ENCODE results near the gene IFNG-AS1.

Gene IFNG-AS1

DNA sequence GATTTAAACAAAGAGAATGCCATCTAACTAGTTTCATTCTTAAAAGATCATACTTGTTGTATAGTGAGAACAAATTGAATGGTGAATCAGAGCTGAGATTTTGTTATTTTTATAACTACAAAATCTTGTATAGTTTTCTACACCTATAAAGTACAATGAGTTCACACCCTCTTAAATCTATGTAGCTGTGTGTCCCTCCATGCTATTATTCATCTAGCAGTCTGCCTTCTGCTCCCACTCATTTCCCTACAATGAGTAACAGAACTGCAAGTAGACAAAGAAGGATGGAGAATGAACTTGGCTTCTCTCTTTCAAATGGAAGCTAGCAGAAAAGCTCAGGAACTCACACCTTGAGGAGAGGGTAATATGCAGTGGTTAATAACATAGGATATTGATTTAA, 7.1 kb downstream of the IFNG-AS1 start:
- DNase-seq = no peak

DNA sequence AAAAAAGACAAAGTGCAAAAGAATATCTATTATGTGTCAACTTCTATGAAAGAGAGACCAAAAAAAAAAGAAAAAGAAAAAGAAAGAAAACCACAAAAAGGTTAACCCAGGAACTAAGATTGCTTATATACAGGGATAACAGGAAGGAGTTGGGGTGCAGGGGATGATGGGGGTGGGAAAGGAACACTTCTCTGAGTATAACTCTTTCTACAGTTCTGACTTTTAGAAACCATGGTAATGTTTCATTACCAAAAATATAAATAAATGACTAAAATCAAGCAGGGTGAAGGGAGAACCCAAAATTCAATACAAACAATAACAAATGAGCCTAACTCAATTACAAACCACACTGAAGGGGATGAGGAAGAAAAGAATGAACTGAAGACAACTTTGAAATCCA, 9.1 kb downstream of the IFNG-AS1 start:
- no peak for DNase-seq

DNA sequence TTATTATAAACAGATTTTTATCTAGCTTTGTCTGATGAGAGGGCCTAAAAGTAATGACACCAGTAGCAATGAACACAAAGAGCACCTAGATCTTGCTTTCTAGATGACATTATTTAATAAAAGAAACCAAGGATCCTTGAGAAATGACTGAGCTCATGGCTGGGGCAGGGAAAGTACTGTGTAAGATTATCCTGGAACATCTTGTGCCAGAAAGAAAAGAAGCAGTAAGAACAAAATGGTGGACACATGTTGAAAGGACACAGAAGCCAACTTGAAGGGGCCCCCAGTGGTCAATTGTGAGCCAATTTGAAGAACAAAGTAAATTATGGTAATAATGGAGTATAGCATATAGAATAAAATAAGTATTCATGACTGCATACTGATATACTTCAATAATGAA, 10.0 kb downstream of the IFNG-AS1 start:
- no peak for DNase-seq

DNA sequence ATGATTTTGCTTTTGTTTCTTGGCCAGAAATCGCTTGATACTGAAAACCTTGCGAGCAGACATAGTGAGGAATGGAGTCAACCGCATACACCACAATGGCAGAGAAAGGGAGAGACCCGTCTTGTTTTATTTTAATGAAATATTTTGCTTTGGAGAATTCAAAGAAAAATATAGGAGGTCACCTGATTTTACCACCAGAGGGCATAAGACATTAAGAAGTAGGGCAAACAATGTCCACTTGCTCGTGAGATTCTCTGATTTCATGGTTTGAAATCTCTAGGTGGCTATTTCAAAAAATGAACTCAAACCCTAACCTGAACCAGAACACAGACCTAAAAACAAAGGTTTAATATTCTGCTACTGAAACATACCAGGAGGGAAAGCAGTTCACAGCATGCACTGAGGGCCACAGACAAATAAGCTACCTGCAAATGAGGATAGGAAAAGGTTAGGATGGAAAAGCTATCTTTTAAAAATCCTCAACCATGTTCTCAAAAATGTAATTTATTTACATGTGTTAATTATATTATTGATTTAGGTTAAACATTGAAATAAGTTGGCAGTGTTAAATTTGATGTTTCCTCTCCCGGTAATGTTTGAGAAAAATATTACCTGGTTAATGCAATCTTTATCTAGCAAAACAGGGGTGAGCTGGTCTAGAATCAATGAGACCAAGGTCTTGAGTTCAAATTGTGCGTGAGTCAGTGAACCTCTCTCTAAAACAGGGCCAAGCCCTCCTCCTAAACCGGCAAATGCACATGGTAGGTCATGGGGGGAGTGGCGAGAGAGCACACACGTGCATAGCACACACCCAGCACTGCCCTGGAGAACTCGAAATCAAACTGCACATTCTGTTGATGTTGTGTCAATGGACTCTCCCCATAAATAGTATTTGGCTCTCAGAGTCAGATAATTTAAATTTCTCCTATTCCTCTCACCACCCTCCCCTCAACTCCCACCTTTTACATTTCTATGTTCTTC, 12.5 kb downstream of the IFNG-AS1 start:
- DNase-seq = no peak

DNA sequence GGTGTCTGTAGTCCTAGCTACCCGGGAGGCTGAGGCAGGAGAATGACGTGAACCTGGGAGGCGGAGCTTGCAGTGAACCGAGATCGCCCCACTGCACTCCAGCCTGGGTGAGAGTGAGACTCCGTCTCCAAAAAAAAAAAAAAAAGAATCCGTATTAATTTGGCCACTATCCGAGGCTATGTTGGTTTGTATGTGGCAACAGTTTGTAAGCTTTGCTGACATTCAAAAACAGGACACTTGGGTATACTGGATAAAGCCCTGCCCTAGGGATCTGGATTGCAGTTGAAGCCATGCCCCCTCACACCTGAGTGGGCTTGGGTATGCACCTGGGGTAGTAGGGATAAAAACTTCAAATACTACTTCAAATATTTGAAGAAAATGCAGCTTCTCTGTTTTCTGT, 14.5 kb downstream of the IFNG-AS1 start:
- no peak for DNase-seq

DNA sequence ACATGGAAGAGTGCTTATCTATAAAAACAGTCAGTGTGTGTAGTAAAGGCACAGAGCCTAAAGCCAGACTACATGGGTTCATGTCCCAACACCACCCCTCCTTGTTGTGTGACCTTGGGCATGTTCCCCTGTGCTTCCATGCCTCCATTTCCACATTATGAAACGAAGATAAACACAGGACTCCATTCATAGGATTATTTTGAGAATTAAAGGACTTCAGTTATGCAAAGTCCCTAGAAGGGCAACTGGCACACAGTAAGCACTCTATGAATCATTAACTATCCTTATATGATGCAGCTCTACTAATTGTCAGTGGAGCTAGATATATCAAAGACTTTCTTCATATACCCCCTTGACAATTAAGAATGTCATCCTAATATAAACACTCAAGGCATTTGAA, 17.8 kb downstream of the IFNG-AS1 start:
- DNase-seq = no peak

DNA sequence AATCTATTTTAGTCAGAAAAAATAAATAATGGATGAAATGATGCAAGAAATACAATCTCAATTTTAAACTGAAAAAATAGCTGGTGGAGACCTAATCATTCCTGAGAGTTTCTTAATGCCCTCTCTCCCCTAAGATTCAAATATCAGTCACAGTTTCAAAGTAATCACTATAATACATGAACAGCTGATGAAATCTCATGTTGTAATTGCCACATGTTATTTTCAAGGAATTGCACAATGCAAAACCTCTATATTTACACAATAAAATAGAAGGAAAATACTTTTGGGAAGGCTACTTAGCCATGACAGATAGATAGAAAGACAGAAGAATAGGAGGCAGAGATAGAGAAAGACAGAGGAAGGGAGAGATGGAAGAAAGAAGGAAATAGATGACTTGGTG, 18.2 kb downstream of the IFNG-AS1 start:
- DNase-seq = no peak

DNA sequence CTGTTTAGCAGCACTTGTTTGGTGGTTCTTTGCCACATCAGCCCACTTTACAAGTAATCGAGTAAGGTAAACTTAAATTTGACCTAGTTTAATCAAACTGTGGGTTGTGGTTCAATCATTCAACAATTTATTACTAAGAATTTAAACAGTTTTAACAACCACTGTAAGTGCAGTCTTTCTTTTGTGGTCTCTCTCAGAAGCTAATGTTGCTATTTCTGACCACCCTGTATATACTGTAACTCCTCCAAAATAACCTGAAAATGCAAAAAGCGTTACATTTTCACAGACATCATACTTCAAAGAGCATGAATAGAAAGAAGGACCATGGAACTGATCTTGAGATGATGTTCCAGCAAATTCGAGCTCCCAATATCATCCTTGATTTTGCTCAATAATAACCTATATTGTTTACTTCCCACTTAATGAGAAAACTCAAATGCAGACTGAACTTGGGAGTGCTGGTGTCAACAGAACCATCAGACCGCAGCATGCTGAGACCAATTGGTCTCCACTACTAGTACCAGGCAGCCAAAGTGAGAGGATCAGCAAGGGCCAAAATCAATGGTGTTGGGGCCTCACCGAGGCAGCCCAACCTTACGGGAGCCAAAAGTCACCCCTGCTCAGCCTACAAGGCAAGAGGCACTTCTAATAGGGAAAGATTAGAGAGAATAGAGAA, 22.1 kb downstream of the IFNG-AS1 start:
- DNase-seq = no peak

DNA sequence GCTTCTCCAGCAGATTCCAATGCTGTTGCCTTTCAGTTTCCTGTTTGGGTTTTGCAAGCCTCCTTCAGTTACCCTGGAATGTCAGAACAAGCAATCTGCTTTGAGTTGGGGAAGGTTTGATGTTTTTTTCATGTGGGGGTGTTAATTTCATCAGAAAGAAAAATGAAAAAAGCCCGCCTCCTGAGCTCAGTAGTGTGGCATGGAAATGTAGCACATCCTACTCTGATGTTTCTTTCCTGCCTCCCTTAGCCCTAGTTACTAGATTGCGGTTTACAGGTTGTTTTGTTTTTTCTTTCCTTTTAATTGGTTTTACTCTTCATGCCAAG, 22.6 kb downstream of the IFNG-AS1 start:
- DNase-seq = no peak

DNA sequence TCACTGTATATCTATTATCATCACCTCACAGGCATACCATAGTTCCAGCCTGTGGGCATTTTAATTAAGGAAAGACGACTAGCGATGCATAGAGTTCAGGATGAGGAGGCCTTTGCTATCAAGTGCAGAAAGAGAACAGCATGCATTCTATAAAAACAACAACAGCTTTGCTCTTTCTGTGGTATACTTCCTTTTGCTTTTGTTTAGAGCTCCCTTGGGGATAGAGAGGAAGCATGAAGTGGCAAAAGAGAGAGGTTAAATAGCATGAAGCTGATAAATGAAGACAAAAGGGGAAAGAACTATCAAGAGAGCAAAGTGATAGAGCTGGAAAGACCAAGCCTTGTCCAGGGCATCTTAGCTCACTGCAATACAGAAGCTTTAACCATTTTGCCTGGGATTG, 23.5 kb downstream of the IFNG-AS1 start:
- DNase-seq = no peak

DNA sequence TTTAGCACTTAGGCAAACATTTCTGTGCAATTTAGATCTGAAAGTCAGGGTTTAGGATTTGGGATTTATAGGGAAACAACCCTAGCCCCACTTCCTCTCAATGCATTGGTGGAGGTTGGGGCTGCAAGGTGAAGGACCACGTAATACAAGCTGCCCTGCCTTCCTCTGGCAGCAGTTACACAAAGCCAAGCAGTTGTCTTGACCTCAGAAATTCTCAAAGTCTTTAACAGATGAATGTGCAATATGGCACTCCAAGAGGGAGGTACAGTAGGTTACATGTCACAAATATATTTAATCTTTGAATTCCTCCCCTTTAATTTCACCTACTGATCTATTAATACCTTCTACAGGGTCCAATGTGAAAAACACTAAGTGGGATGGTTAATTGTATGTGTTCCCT, 23.9 kb downstream of the IFNG-AS1 start:
- DNase-seq = no peak

DNA sequence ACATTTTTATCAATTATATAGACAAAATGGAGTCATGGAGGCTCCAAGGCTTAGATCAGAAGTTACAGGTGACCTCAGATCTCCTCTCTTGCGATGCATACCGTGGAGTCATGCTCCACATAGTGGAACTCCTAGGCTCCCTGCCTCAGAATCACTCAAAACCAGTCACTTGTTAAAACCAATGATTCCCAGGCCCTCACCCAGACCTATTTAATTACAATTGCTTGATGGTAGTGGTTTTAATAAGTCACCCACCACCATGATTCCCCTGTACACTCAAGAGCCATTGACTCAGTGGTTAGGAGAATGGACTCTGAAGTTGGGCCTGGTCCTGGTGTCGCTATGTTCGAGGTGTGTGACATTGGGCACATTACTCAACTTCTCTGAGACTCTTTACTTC, 26.9 kb downstream of the IFNG-AS1 start:
- no peak for DNase-seq

DNA sequence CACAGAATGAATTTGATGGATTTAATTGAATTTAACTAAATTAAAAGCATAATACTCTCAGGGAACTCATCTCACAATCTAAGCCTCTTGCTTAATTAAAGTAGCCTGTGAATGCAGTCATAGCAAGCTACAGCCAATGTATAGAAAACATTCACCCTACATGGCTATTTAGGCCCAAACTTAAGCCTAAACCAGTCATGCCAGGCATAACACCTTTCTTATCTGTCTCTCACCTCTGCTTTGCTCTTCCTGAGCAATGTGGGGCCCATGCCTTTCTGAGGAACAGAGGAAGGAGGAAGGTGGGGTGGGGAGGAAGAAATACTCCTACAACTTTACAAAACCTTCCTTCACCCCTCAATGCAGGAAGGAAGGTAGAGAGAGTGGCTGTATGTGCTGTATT, 29.1 kb downstream of the IFNG-AS1 start:
- DNase-seq = no peak

DNA sequence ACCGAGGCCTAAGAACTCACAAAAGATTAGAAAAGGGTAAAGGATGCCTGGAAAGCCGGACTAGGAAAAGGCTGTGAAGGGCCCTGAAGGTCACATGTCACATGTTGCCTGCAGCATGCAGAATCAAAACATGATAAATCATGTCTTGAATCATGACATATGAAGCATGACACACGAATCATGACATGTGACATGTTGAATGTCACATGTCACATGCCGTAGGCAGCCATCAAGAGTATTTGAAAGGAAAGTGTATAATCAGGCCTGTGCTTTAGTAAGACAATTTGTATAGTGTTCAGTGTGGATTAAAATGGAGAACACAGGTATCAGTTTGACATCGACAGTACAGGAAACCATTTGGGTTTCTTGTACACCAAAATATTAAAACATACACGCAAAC, 30.8 kb downstream of the IFNG-AS1 start:
- no peak for DNase-seq

DNA sequence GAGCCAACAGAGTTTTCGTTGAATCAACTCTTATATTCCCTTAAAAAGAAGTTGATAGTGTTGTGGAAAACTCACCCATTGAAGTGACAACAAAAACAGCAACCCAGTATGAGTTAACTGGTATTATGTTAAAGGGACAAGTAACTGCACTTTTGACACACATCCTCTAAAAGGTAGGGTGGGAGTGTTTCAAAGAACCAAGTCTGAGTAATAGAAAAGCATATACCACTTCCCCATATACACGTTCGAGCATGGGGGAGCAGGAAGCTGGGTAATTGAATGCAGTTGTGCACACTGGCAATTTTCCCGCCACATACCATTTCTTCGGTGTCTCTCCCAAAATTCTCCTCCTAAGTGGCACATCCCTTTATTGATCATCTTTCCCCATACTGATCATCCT, 31.5 kb downstream of the IFNG-AS1 start:
- DNase-seq = no peak

DNA sequence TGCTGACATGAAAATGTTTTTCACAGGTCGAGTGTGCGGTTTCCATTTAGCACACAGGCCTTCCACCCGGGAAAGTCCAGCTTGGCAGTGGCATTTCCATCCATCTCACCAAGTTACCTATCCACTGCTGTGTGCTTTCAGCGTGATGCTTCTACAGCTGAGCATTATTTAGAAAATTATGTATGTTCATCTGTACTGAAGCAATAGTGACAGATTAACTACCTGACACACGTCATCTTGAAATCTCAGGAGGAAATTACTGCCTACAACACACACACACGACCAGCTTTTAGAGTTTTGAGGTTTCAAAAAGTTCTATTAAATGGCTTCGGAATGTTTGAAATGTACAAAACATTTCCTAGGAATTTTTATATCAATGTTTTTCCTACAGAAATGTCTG, 39.4 kb downstream of the IFNG-AS1 start:
- no peak for DNase-seq

DNA sequence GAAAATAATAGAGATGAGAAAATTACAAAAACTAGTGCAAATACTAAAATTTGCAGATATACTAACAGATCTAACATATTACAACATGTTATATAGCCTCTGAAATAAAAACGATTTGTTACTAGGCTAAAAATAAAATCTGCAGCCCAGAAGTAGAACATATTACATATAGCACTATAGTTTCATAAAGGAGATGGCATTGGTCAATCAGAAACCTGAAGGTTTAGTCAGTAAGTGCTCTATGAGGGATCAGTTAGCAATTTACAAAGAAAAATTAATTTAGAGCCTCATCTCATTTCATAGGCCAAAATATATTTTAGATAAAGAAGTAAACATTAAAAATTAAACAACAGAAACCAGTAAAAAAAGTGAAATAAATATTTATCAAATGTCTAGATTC, 41.0 kb downstream of the IFNG-AS1 start:
- DNase-seq = no peak

DNA sequence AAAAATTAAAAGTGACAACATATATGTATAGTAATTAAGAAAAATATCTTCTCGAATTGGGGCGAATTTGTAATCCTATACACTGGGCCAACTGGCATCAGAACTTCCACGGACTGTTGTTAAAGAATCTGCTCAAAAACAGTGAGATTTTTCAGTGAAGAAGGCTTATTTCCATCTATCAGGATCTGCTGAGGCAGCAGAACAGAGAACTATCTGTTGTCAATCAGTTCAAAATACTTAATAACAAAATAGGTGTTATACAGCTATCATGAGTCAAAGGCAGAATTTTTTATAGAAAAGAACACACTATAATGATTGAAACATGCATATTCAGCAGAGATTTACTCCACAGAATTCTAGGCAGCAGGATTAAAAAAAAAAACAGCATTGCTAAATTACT, 41.9 kb downstream of the IFNG-AS1 start:
- no peak for DNase-seq

DNA sequence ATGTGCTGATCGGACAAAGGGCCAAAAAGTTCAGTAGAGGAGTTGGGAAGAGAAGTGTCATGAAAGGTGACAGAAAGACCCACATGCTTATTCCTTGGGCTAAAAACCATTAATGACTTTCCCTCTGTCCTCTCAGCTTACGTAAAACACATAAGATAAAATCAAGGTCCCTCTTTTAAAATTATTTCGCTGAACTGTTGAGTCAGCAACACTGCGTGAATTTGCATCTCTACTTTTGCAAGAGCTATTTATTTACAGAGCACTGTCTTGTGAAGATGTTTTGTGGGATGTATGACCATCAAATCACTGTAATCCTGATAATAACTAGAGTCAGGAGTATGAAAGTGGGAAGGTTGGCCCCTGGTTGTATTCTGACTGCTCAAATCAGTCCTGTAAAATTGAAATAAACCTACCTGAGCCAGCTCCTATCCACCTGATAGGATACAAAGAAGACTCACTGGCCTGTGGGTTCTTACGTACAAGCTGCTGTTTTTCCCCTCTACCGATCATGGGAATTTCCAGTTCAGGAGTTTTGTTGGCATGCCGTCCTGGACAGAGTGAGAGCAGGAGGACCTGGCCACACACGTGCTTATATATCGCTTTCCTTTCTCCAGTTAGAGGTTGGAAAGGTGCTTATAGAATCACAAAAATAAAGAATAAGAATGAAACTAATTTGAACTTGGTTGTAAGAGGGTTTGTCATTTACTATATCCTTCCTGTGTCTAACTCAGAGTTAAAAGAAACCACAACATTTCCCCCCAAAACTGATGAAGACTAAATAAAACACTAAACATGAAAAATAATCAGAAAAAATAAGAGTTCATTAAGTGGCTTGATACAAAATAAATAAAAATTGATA, 42.9 kb downstream of the IFNG-AS1 start:
- DNase-seq = no peak

DNA sequence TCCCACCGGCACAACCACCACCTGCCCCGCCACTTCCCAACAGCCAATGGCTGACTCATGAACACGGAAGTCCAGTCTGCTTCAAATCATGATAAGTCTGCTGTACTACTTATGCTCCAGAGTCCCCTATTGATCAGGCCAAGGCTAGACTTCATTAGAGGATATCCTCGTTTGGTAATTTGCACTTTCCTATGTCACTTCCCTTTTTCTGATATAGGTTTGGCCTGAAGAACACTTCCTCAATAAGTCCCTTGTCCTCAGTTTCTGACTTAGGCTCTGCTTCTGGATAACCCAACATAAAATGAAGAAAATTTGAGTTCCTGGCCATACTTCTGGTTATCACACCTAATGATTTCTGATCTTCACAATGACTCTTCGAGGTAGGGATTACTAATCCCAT, 45.3 kb downstream of the IFNG-AS1 start:
- no peak for DNase-seq

DNA sequence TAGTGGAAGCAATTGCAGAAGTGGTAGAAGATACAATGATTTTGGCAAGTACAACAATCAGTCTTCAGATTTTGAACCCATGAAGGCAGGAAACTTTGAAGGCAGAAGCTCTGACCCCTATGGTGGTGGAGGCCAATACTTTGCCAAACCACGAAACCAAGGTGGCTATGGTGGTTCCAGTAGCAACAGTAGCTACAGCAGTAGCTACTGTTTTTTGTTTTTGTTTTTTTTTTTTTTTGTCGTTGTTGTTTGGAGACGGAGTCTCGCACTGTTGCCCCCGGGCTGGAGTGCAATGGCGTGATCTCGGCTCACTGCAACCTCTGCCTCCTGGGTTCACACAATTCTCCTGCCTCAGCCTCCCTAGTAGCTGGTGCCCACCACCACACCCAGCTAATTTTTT, 47.4 kb downstream of the IFNG-AS1 start:
- no peak for DNase-seq

DNA sequence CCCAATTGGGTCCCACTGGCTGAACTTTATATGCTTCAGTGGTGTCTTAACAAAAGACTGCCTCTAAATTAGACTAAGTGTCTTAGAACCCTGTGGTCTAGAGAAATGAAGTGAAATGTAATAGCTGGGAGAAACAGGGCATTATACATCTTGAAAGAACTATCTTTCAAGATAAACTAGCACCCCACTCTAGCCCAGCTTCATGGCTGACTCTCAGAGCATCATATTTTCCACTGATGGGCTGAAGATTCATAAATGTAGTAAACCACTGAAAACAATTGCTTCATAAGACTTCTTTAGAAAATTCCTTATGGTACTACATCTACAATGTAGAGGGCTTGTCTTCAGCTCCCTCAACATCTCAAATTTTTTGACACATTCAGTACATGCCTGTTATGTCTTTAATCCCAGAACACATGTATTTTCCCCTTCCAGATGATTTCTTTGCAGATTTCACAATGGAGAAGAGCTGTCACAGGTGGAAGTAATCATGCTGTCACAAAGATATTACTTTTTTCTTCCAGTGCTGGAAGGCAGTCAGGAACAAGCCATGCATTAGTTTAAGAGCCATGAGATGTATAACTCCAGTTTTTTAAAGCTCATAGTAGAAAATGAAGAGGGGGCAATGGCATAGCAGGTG, 48.5 kb downstream of the IFNG-AS1 start:
- no peak for DNase-seq

DNA sequence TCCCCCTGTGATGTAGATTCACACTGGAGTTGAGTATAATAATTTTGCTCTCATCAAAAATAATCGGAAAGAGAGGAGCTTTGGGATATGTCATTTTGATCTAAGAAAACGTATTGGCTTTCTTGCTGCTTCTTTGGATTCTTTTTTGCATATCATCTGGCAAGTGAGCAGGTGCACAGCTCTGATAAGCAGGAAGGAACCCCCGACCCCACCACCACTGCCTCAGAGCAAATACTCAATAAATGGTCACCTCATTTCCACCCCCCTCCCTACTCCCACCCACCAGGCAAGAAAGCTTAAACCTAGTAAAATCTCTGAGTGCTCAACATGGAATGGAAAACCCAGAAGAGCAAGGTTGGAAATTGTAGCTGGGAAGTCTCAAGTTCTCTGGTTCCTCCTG, 49.4 kb downstream of the IFNG-AS1 start:
- DNase-seq = no peak
